Gastrocnemius medialis (tissue), 4 donors: Measurements from ENCODE around the gene NINJ2. TPM values are rescaled to one million over a fixed set of nuclear protein-coding genes. Genes with fewer than 3 reads are reported as not detected.
A peak's percentile ranks its signal among the peaks of the same experiment; 100 is the strongest.

Experiments used
- ATAC-seq, 2 donors: fragments of 150-250 bp; one replicate each; pipeline ENCODE4 v1.9.1; 2016
- DNase-seq, 2 donors: peaks; one replicate each; pipeline ENCODE4 v3.0.0-alpha.2; 2019
- H3K27ac ChIP-seq, 4 donors: fragments of 200-600 bp; sonication (generic); 1 replicate in 1 of 4; 2 replicates in 3 of 4; pipeline ENCODE4 v1.5.1; 2016 to 2018; ENCODE audit warnings: mild to moderate bottlenecking in 2 of 4, moderate library complexity in 1 of 4
- H3K27me3 ChIP-seq, 3 donors: fragments of 200-600 bp; sonication (generic) in 2 of 3; 1 replicate in 1 of 3; 2 replicates in 2 of 3; pipeline versions ENCODE4 v1.5.1 to v1.6.0; 2016 to 2019; ENCODE audit warnings: mild to moderate bottlenecking in 1 of 3, moderate library complexity in 1 of 3
- H3K36me3 ChIP-seq, 2 donors: fragments of 200-600 bp; sonication (generic) in 1 of 2; one replicate each; pipeline ENCODE4 v1.5.1; 2017 to 2018
- H3K4me1 ChIP-seq, 2 donors: fragments of 200-600 bp; sonication (generic) in 1 of 2; one replicate each; pipeline ENCODE4 v1.5.1; 2016 to 2017; ENCODE audit warnings: mild to moderate bottlenecking in 2 of 2
- H3K4me3 ChIP-seq, 4 donors: fragments of 200-600 bp; sonication (generic) in 3 of 4; 1 replicate in 1 of 4; 2 replicates in 3 of 4; pipeline ENCODE4 v1.5.1; 2016 to 2019; ENCODE audit warnings: mild to moderate bottlenecking in 2 of 4
- H3K9me3 ChIP-seq, 3 donors: fragments of 200-600 bp; sonication (generic) in 2 of 3; 1 replicate in 1 of 3; 2 replicates in 2 of 3; pipeline ENCODE4 v1.5.1; 2016 to 2019
- POLR2A ChIP-seq, 2 donors: fragments of 450-650 bp; IDR thresholded peaks; one replicate each; pipeline ENCODE4 v1.6.1; 2017; ENCODE audit warnings: antibody characterized with exemption in 2 of 2, mild to moderate bottlenecking in 2 of 2, moderate library complexity in 2 of 2
- in situ Hi-C, 4 donors: fragments of 200-750 bp; cut with MboI; loops; one replicate each; pipeline versions ENCODE4 v1.15.0 to v1.8.0; 2017; ENCODE audit warnings: low sequenced_read_pairs in 4 of 4
- intact Hi-C: fragments of 100-400 bp; cut with DNase I; formaldehyde crosslinking; loops from one replicate; pipeline ENCODE4 v1.15.1; 2023; ENCODE audit warnings: low total_unique reads
- total RNA-seq, 4 donors: library from RNA; depleted of rRNA; stranded (reverse); fragments of >200 nt; gene quantifications; one replicate each; pipeline versions ENCODE4 v1.1.0 to v1.2.3, GENCODE V29; 2016
- TF ChIP-seq, protein P1 (sequence below), 5 experiments: fragments of 450-650 bp in 3 of 5; fragments of 200-600 bp in 2 of 5; sonication (generic) in 2 of 5; IDR thresholded peaks in 4 of 5; conservative IDR thresholded peaks in 1 of 5; 1 replicate in 4 of 5; 2 replicates in 1 of 5; pipeline ENCODE4 v1.5.1; 2016 to 2019; ENCODE audit warnings: antibody characterized with exemption in 5 of 5, mild to moderate bottlenecking in 3 of 5, moderate library complexity in 3 of 5

The NINJ2 gene
- total RNA-seq, 4 donors from 2014 or later: 12.0 to 106 (median 78.5) TPM

DNA sequence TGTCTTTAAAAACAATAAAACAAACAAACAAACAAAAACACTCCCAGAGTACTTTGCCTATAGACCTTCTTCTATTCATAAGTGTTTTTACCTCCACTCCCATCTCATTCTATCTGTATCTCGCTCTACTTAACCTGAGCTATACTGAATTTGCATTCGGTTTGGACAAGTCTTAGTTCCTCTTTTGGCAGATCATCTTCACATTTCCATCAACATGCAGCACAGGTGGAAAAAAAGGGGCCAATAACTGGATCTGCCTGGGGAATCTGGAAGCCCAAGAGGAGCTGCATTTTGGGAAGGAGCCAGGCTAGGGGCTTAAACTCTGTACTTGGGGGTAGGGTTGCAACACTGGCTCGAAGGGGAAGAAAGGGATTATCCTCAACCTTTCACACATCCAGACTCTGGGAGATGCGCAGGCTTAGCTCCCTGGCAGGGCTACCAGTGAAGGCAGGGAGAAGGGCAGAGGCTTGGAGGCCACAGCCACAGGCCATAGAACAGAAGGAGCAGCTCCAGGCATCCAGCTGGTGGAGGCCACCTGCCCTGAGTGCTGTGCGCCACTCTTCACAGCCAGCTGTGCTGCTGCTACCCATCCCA, 4.1 kb downstream of the NINJ2 start:
- H3K27me3 ChIP-seq: no peaks in the 10 kb centered on the region
- no peaks in the 10 kb centered on the region for H3K9me3 ChIP-seq
- DNase-seq (no peak), ATAC-seq (no peak)
- H3K36me3 ChIP-seq: no peaks in the 10 kb centered on the region
- intact Hi-C loops (no loop called here), in situ Hi-C loops (loop anchor here in 1 of 4 donors (10.0 kb wide), 1 partner anchor 84 kb away; no protein-coding TSS in a partner anchor)
- TF ChIP-seq, protein P1, sequence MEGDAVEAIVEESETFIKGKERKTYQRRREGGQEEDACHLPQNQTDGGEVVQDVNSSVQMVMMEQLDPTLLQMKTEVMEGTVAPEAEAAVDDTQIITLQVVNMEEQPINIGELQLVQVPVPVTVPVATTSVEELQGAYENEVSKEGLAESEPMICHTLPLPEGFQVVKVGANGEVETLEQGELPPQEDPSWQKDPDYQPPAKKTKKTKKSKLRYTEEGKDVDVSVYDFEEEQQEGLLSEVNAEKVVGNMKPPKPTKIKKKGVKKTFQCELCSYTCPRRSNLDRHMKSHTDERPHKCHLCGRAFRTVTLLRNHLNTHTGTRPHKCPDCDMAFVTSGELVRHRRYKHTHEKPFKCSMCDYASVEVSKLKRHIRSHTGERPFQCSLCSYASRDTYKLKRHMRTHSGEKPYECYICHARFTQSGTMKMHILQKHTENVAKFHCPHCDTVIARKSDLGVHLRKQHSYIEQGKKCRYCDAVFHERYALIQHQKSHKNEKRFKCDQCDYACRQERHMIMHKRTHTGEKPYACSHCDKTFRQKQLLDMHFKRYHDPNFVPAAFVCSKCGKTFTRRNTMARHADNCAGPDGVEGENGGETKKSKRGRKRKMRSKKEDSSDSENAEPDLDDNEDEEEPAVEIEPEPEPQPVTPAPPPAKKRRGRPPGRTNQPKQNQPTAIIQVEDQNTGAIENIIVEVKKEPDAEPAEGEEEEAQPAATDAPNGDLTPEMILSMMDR (IDR thresholded peaks at IDR 0.05 in 4 of 5, conservative IDR thresholded peaks at IDR 0.05 in 1 of 5): no peak
- no peak for TF ChIP-seq POLR2A (IDR thresholded peaks at IDR 0.05)
- no peak overlapping the region for H3K4me3 ChIP-seq
- H3K4me1 ChIP-seq: peaks cover 10 to 19% of the 10 kb centered on the region in 2 donors
- H3K27ac ChIP-seq: no peak overlapping the region

DNA sequence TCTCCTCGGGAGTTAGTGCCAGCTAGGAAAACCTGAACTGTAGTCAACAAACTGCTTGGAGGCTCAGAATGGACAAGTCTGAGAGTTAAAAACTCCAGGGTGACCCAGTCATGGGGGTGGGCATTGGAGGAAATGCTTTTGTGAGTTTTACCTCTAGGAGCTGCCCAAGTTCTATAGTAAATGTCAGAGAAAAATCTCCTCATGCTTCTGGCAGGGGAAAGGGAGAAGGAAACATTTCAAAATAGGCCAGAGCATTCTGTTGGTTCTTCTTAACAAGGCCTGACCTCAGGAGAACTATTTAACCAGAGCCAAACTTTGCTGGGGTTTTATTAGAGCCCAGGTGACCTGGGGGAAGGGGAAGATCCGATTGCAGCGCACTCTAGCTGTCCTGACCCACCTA, 12.3 kb downstream of the NINJ2 start:
- DNase-seq (peak in 1 of 2 donors; percentile 44), ATAC-seq (peak; percentile 37 to 69)
- H3K9me3 ChIP-seq: no peaks in the 10 kb centered on the region
- in situ Hi-C loops: loop anchor here in 1 of 4 donors (10.0 kb wide), 1 partner anchor 76 kb away; no protein-coding TSS in a partner anchor
- H3K27ac ChIP-seq: peak overlapping the region; percentile 68 to 77 (median 69)
- TF ChIP-seq, protein P1 (IDR thresholded peaks at IDR 0.05 in 4 of 5, conservative IDR thresholded peaks at IDR 0.05 in 1 of 5): peak in 2 of 5 experiments; percentile 13 to 24
- no peak for TF ChIP-seq POLR2A (IDR thresholded peaks at IDR 0.05)
- no peak overlapping the region for H3K4me3 ChIP-seq
- intact Hi-C loops: loop anchor here (2.0 kb wide), 2 partner anchors 80 to 162 kb away; no protein-coding TSS in a partner anchor
- H3K36me3 ChIP-seq: no peaks in the 10 kb centered on the region
- H3K27me3 ChIP-seq: no peaks in the 10 kb centered on the region
- peaks cover 31 to 34% of the 10 kb centered on the region in 2 donors for H3K4me1 ChIP-seq

- DNase-seq: no peak
- H3K27ac ChIP-seq: peak overlapping the region; percentile 91 to 99 (median 96)
- no peaks in the 10 kb centered on the region for H3K36me3 ChIP-seq
- intact Hi-C loops (no loop called here), in situ Hi-C loops (loop anchor here in 3 of 4 donors (5.0 to 10.0 kb wide), 4 partner anchors 70 to 105 kb away; partner anchors contain the start of gene WNK1 (in 1 of the 3))
- H3K9me3 ChIP-seq: no peaks in the 10 kb centered on the region
- ATAC-seq: no peak
- no peak for TF ChIP-seq POLR2A (IDR thresholded peaks at IDR 0.05)
- TF ChIP-seq, protein P1 (IDR thresholded peaks at IDR 0.05 in 4 of 5, conservative IDR thresholded peaks at IDR 0.05 in 1 of 5): no peak
- no peaks in the 10 kb centered on the region for H3K27me3 ChIP-seq
- peaks cover 53 to 61% of the 10 kb centered on the region in 2 donors for H3K4me1 ChIP-seq
- no peak overlapping the region for H3K4me3 ChIP-seq
Measured at GRCh38 chr12:647385-648085, 15.7 kb downstream of the NINJ2 start.

DNA sequence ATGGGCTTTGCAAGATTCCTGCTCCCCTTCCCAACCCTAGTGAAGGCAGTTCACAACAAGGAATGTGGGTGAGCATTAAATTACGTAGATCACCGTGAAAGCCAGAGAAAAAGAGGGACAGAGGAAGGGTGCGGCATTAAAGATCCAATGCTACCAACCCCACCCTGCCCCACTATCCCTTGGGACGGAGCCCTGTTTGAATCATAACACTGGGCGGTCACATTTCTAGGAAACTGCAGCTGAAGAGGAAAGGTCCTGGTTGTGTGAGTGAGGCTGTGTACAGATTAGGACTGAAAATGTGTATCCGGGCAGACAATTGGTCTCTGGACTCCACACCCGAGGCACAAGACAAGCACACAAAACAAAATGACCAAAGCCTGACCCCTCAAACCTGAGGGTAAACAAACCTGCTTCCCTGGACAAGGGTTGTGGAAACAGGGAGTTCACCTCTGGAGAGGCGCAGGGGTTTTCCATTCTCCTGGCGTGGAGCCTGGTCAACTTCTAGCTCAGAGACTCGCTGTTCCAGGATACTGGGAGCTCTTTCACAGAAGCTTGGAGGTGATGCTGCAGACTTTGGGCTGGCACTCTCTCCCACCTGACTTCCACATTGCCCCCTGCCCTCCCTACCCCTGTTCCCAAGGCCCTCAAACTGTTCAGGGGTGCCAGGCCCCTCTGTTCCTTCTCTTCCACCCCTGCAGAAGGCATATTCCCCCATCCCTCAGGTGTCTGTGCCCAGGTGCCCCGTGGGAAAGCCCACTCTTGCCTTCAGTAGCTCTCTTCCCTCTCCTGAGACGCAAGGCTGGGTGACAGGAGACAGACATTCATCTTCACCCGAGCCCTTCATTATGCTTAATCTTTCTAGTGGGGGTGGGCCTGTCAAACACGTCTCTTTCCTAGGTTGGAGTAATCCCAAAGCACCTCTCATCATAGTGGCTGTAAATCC, 16.5 kb downstream of the NINJ2 start:
- Histone ChIP-seq H3K4me3 (peak overlapping the region in 2 of 4 donors; percentile 9 to 15), H3K27me3 (no peaks in the 10 kb centered on the region), H3K27ac (peak overlapping the region; percentile 91 to 99 (median 96)), H3K9me3 (no peaks in the 10 kb centered on the region), H3K36me3 (no peaks in the 10 kb centered on the region), H3K4me1 (peaks cover 53 to 67% of the 10 kb centered on the region in 2 donors)
- ATAC-seq: peak; percentile 28 to 43
- peak; percentile 54 to 68 for DNase-seq
- in situ Hi-C loops (loop anchor here in 3 of 4 donors (5.0 to 10.0 kb wide), 4 partner anchors 69 to 106 kb away; partner anchors contain the start of gene WNK1 (in 1 of the 3)), intact Hi-C loops (no loop called here)
- TF ChIP-seq POLR2A (IDR thresholded peaks at IDR 0.05): no peak
- TF ChIP-seq, protein P1 (IDR thresholded peaks at IDR 0.05 in 4 of 5, conservative IDR thresholded peaks at IDR 0.05 in 1 of 5): no peak
